Urinary bladder (tissue), 4 donors: Measurements from ENCODE around the gene FAHD1. TPM values are rescaled to one million over a fixed set of nuclear protein-coding genes. Genes with fewer than 3 reads are reported as not detected.
A peak's percentile ranks its signal among the peaks of the same experiment; 100 is the strongest.
"Not testable (repeated sequence)": the region's sequence is repeated elsewhere in the genome, so short reads cannot be mapped to it uniquely, and the experiment has no call there.

Experiments
- DNase-seq: peaks from one replicate; pipeline ENCODE4 v3.0.0-alpha.2; 2015; ENCODE audit errors: extremely low spot score
- H3K27ac ChIP-seq: one replicate; pipeline ENCODE4 v1.5.1; 2013; ENCODE audit warnings: low read depth, mild to moderate bottlenecking, moderate library complexity
- H3K36me3 ChIP-seq: one replicate; pipeline ENCODE4 v1.6.1; 2013; ENCODE audit warnings: mild to moderate bottlenecking, moderate library complexity; ENCODE audit not compliant: insufficient read depth
- H3K4me1 ChIP-seq: one replicate; pipeline ENCODE4 v1.6.1; 2013; ENCODE audit warnings: mild to moderate bottlenecking, moderate library complexity; ENCODE audit not compliant: insufficient read depth
- H3K4me3 ChIP-seq: one replicate; pipeline ENCODE4 v1.5.1; 2013; ENCODE audit warnings: low read depth, low read length
- WGBS: extraction: QIAGEN DNeasy Blood & Tissue Kit; methylation state at CpG from one replicate; pipeline ENCODE4 v1.1.7; 2013; 5-methylcytosine and 5-hydroxymethylcytosine counted together
- polyA plus RNA-seq: library from polyadenylated mRNA; stranded (reverse); fragments of 200-250 nt; gene quantifications from one replicate; pipeline ENCODE4 v1.2.3, GENCODE V29; 2013
- total RNA-seq: library from RNA; depleted of rRNA; stranded (reverse); fragments of >200 nt; gene quantifications from one replicate; pipeline ENCODE4 v1.2.3, GENCODE V29; 2014
- donor health status: healthy with polysubstance abuse.
- donor health status: healthy.

The FAHD1 gene
- total and polyA plus RNA-seq, 2 donors, result 34.0 to 35.2 TPM

- 56% methylated on average over 28 of the region's 28 CpGs for WGBS
- Histone ChIP-seq H3K27ac (no peak within 1 kb of the TSS), H3K4me1 (no peaks in the 10 kb centered on the region), H3K4me3 (no peak within 1 kb of the TSS), H3K36me3 (peaks cover 2% of the 10 kb centered on the region)
- no peak for DNase-seq
These were observed 33.3 kb upstream of the FAHD1 start, which contains the start of gene IGFALS for GRCh38 chr16:1793578-1794220. Gene IGFALS, minus strand, starts transcription at chr16:1793705. Its CDS starts 53 bp downstream, at chr16:1793652.

- Histone ChIP-seq H3K4me1 (no peaks in the 10 kb centered on the region), H3K4me3 (no peak overlapping the region), H3K27ac (no peak overlapping the region), H3K36me3 (peaks cover 2% of the 10 kb centered on the region)
- 63% methylated on average over 18 of the region's 18 CpGs for WGBS
- no peak for DNase-seq
These were observed 32.7 kb upstream of the FAHD1 start for GRCh38 chr16:1794221-1794871.

GRCh38 chr16:1794908-1795666, 31.9 kb upstream of the FAHD1 start:
- Histone ChIP-seq H3K4me1 (no peaks in the 10 kb centered on the region), H3K27ac (no peak overlapping the region), H3K4me3 (no peak overlapping the region), H3K36me3 (peaks cover 2% of the 10 kb centered on the region)
- 81% methylated on average over 32 of the region's 32 CpGs for WGBS
- no peak for DNase-seq

- not testable (repeated sequence) for DNase-seq, H3K4me1 ChIP-seq, H3K27ac ChIP-seq, H3K36me3 ChIP-seq, H3K4me3 ChIP-seq
- 81% methylated on average over 5 of the region's 5 CpGs for WGBS
These were observed 27.7 kb upstream of the FAHD1 start for GRCh38 chr16:1799263-1799662.

GRCh38 chr16:1800701-1801100, 26.3 kb upstream of the FAHD1 start:
- WGBS, result 64% methylated on average over 10 of the region's 10 CpGs
- no peak for DNase-seq
- Histone ChIP-seq H3K36me3 (no peaks in the 10 kb centered on the region), H3K4me3 (no peak overlapping the region), H3K27ac (no peak overlapping the region), H3K4me1 (no peaks in the 10 kb centered on the region)

GRCh38 chr16:1807626-1808025, 19.4 kb upstream of the FAHD1 start:
- 87% methylated on average over 10 of the region's 10 CpGs for WGBS
- no peak overlapping the region for H3K27ac ChIP-seq
- no peaks in the 10 kb centered on the region for H3K36me3 ChIP-seq
- no peak overlapping the region for H3K4me3 ChIP-seq
- DNase-seq, result no peak
- no peaks in the 10 kb centered on the region for H3K4me1 ChIP-seq

- DNase-seq, result no peak
- Histone ChIP-seq H3K27ac (no peak overlapping the region), H3K4me1 (no peaks in the 10 kb centered on the region), H3K36me3 (no peaks in the 10 kb centered on the region), H3K4me3 (no peak overlapping the region)
- WGBS, result 80% methylated on average over 18 of the region's 18 CpGs
These were observed 18.3 kb upstream of the FAHD1 start for GRCh38 chr16:1808691-1809090.

GRCh38 chr16:1809281-1809801, 17.7 kb upstream of the FAHD1 start:
- DNase-seq, result no peak
- no peaks in the 10 kb centered on the region for H3K36me3 ChIP-seq
- no peaks in the 10 kb centered on the region for H3K4me1 ChIP-seq
- 68% methylated on average over 28 of the region's 28 CpGs for WGBS
- H3K27ac ChIP-seq, result no peak overlapping the region
- no peak overlapping the region for H3K4me3 ChIP-seq

GRCh38 chr16:1810106-1810505, 16.9 kb upstream of the FAHD1 start:
- H3K27ac ChIP-seq, result no peak overlapping the region
- no peaks in the 10 kb centered on the region for H3K4me1 ChIP-seq
- H3K4me3 ChIP-seq, result no peak overlapping the region
- 93% methylated on average over 16 of the region's 16 CpGs for WGBS
- H3K36me3 ChIP-seq, result no peaks in the 10 kb centered on the region
- no peak for DNase-seq

- Histone ChIP-seq H3K36me3 (no peaks in the 10 kb centered on the region), H3K4me3 (no peak overlapping the region), H3K4me1 (no peaks in the 10 kb centered on the region), H3K27ac (no peak overlapping the region)
- no peak for DNase-seq
- WGBS, result 93% methylated on average over 16 of the region's 16 CpGs
These were observed 16.5 kb upstream of the FAHD1 start for GRCh38 chr16:1810536-1810935.

- H3K4me3 ChIP-seq, result no peak overlapping the region
- no peaks in the 10 kb centered on the region for H3K4me1 ChIP-seq
- H3K27ac ChIP-seq, result no peak overlapping the region
- WGBS, result 12% methylated on average over 17 of the region's 17 CpGs
- H3K36me3 ChIP-seq, result peaks cover 6% of the 10 kb centered on the region
- DNase-seq, result peak; percentile 25
These were observed 14.3 kb upstream of the FAHD1 start for GRCh38 chr16:1812732-1813163.

- DNase-seq, result no peak
- no peak overlapping the region for H3K27ac ChIP-seq
- no peak overlapping the region for H3K4me3 ChIP-seq
- H3K36me3 ChIP-seq, result peaks cover 8% of the 10 kb centered on the region
- WGBS, result 91% methylated on average over 11 of the region's 11 CpGs
- H3K4me1 ChIP-seq, result no peaks in the 10 kb centered on the region
These were observed 11.5 kb upstream of the FAHD1 start for GRCh38 chr16:1815461-1815860.

- no peak for DNase-seq
- WGBS, result 95% methylated on average over 40 of the region's 40 CpGs
- no peak overlapping the region for H3K4me3 ChIP-seq
- H3K36me3 ChIP-seq, result peaks cover 8% of the 10 kb centered on the region
- H3K27ac ChIP-seq, result no peak overlapping the region
- no peaks in the 10 kb centered on the region for H3K4me1 ChIP-seq
These were observed 10.4 kb upstream of the FAHD1 start for GRCh38 chr16:1816396-1817275.
